Endothelial cell of umbilical vein (primary cell): ENCODE measurements around the gene GPD1. TPM values are rescaled to one million over a fixed set of nuclear protein-coding genes. Genes with fewer than 3 reads are reported as not detected.

Source experiments
- BruUV-seq: library from RNA; stranded (reverse); fragments of 400-500 nt; replicated peaks from 2 replicates; lab custom pipeline; 2021; lab: Mats Ljungman, UMichigan
- CTCF ChIA-PET: fragments of 300-600, 350-600 bp; sonication (Branson Sonifier 250); formaldehyde crosslinking; loops from one replicate; lab custom pipeline; 2021; ENCODE audit warnings: antibody characterized with exemption, inconsistent platforms; lab: Charles Lee
- POLR2A ChIA-PET: fragments of 300-600, 350-600 bp; sonication (Branson Sonifier 250); formaldehyde crosslinking; loops from one replicate; lab custom pipeline; 2021; ENCODE audit warnings: antibody characterized with exemption, inconsistent platforms; lab: Charles Lee
- DNase-seq: peaks from one replicate; pipeline ENCODE4 v3.0.0-alpha.2; 2011; ENCODE audit warnings: low read depth, low spot score
- FAIRE-seq: peaks from 2 replicates; lab custom pipeline; 2011; peaks lifted over from hg19 to GRCh38; lab: Jason Lieb, UNC
- H2AFZ ChIP-seq: 2 replicates; pipeline ENCODE4 v1.6.0; 2012; ENCODE audit warnings: low read depth, low read length, control low read depth, inconsistent platforms
- H3K27ac ChIP-seq: 2 replicates; pipeline ENCODE4 v1.5.1; 2011; ENCODE audit warnings: low read depth, mild to moderate bottlenecking, control low read depth, low read length, moderate library complexity; ENCODE audit not compliant: insufficient read depth
- H3K27me3 ChIP-seq, 2 experiments: 2 replicates each; pipeline versions ENCODE4 v1.6.0 to v1.6.1; 2011; ENCODE audit warnings: low read length in 2 of 2, mixed read lengths in 1 of 2; ENCODE audit not compliant: control insufficient read depth in 2 of 2, insufficient read depth in 2 of 2
- H3K36me3 ChIP-seq, 2 experiments: 2 replicates in 1 of 2; 3 replicates in 1 of 2; pipeline ENCODE4 v1.5.1; 2011; ENCODE audit warnings: low read length in 2 of 2, mild to moderate bottlenecking in 1 of 2, moderate library complexity in 1 of 2; ENCODE audit not compliant: control insufficient read depth in 2 of 2, insufficient read depth in 2 of 2; ENCODE audit errors: extremely low read depth in 1 of 2
- H3K4me1 ChIP-seq: 3 replicates; pipeline ENCODE4 v1.5.1; 2011; ENCODE audit warnings: mild to moderate bottlenecking, low read length; ENCODE audit not compliant: control insufficient read depth, insufficient read depth; ENCODE audit errors: extremely low read depth
- H3K4me2 ChIP-seq: 2 replicates; pipeline ENCODE4 v1.6.1; 2011; ENCODE audit warnings: low read length, control low read depth, mixed read lengths; ENCODE audit not compliant: insufficient read depth
- H3K4me3 ChIP-seq, 3 experiments: fragments of 200-600 bp in 1 of 3; sonication (generic), shearing (Covaris generic) in 1 of 3; replicated peaks in 1 of 3; 2 replicates each; pipeline ENCODE4 v1.5.1; 2011 to 2016; ENCODE audit warnings: control low read depth in 3 of 3, low read length in 3 of 3, mild to moderate bottlenecking in 2 of 3, inconsistent platforms in 1 of 3, low read depth in 1 of 3, moderate library complexity in 1 of 3; ENCODE audit not compliant: insufficient read depth in 1 of 3
- H3K79me2 ChIP-seq: 2 replicates; pipeline ENCODE4 v1.6.0; 2012; ENCODE audit warnings: low read length, inconsistent platforms; ENCODE audit not compliant: control insufficient read depth, insufficient read depth
- H3K9ac ChIP-seq: replicated peaks from 2 replicates; pipeline ENCODE3; 2011; ENCODE audit warnings: low read length, control low read depth; ENCODE audit not compliant: insufficient read depth; ENCODE audit errors: extremely low read depth
- H3K9me1 ChIP-seq: replicated peaks from 3 replicates; pipeline ENCODE4 v1.6.0; 2011; ENCODE audit warnings: mild to moderate bottlenecking, low read length; ENCODE audit not compliant: control insufficient read depth, insufficient read depth; ENCODE audit errors: extremely low read depth
- H3K9me3 ChIP-seq: replicated peaks from 2 replicates; pipeline ENCODE4 v1.5.1; 2012; ENCODE audit warnings: low read length, inconsistent platforms; ENCODE audit not compliant: control insufficient read depth, insufficient read depth
- H4K20me1 ChIP-seq: replicated peaks from 2 replicates; pipeline ENCODE3; 2011; ENCODE audit warnings: mild to moderate bottlenecking, low read length; ENCODE audit not compliant: control insufficient read depth, insufficient read depth; ENCODE audit errors: extremely low read depth
- EZH2 ChIP-seq: IDR thresholded peaks from 2 replicates; pipeline ENCODE4 v1.6.1; 2012; ENCODE audit warnings: borderline replicate concordance, low read depth, mild to moderate bottlenecking, moderate library complexity, low read length, inconsistent platforms; ENCODE audit not compliant: severe bottlenecking
- FOS ChIP-seq: IDR thresholded peaks from 2 replicates; pipeline ENCODE4 v1.6.1; 2011; ENCODE audit warnings: mild to moderate bottlenecking, low read length, moderate library complexity, borderline replicate concordance; ENCODE audit not compliant: insufficient read depth
- GATA2 ChIP-seq: IDR thresholded peaks from 2 replicates; pipeline ENCODE4 v1.7.0; 2011; ENCODE audit warnings: low read depth, mild to moderate bottlenecking, moderate library complexity, mixed read lengths, low read length; ENCODE audit not compliant: insufficient read length, insufficient read depth
- JUN ChIP-seq: IDR thresholded peaks from 2 replicates; pipeline ENCODE4 v1.6.1; 2011; ENCODE audit warnings: borderline replicate concordance, low read depth; ENCODE audit not compliant: insufficient read length, insufficient read depth
- MYC ChIP-seq: IDR thresholded peaks from one replicate; pipeline ENCODE4 v1.6.1; 2011; ENCODE audit warnings: mild to moderate bottlenecking, low read depth, low read length
- POLR2A ChIP-seq: IDR thresholded peaks from 2 replicates; pipeline ENCODE4 v1.6.1; 2012; ENCODE audit warnings: low read depth, mild to moderate bottlenecking, control low read depth, low read length
- POLR2AphosphoS5 ChIP-seq: IDR thresholded peaks from 2 replicates; pipeline ENCODE4 v1.6.1; 2012; ENCODE audit warnings: low read depth, mild to moderate bottlenecking, control low read depth, low read length, moderate library complexity; ENCODE audit not compliant: insufficient read depth
- dilution Hi-C: fragments of 300-500 bp; cut with MboI; formaldehyde crosslinking; loops from one replicate; pipeline ENCODE4 v1.15.0; 2019; ENCODE audit warnings: low sequenced_read_pairs; ENCODE audit not compliant: extremely low pct_ligation_motif_present
- intact Hi-C: fragments of 100-400 bp; cut with micrococcal nuclease; formaldehyde crosslinking; loops from one replicate; pipeline ENCODE4 v1.10.0; 2022
- polyA plus RNA-seq, 4 experiments: library from polyadenylated mRNA; depleted of rRNA in 3 of 4; stranded (reverse) in 3 of 4; unstranded in 1 of 4; fragments of >200 nt; gene quantifications; 2 replicates each; pipeline versions ENCODE4 v1.2.1 to v1.2.3, GENCODE V29; 2011 to 2012; ENCODE audit warnings: missing spikeins in 1 of 4
- total RNA-seq: library from RNA; stranded (reverse); gene quantifications from 2 replicates; pipeline ENCODE4 v1.2.3, GENCODE V29; 2021
- TF ChIP-seq, protein P1 (sequence below): IDR thresholded peaks from 2 replicates; pipeline ENCODE4 v1.6.1; 2011; ENCODE audit not compliant: insufficient read depth, insufficient read length
- TF ChIP-seq, protein P2 (sequence below), 2 donors: IDR thresholded peaks; 1 replicate in 1 of 2; 2 replicates in 1 of 2; pipeline ENCODE4 v1.5.1; 2011; ENCODE audit warnings: low read length in 2 of 2, mild to moderate bottlenecking in 2 of 2, moderate library complexity in 2 of 2, control low read depth in 1 of 2, inconsistent platforms in 1 of 2, low read depth in 1 of 2; ENCODE audit not compliant: insufficient read depth in 1 of 2; ENCODE audit errors: extremely low read depth in 1 of 2

The GPD1 gene
- total and polyA plus RNA-seq, 2 donors (not counting 3 experiments of a cell fraction or from before 2014, with no cell fraction given), result 0.07 TPM; not detected in 1

DNA sequence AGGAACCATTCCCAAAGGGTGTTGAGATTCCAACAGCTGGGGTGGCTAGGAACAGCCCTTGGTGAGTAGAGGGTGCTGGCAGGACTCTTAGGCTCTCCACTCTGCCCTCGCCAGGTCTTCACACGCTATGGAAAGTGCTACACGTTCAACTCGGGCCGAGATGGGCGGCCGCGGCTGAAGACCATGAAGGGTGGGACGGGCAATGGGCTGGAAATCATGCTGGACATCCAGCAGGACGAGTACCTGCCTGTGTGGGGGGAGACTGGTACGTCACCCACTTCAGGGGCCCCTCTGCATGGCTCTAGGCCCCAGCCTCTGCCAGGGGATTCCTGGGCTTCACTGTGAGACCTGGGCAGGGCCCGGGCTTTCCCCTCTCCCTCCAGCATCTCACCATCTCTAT, 26.7 kb upstream of the GPD1 start:
- TF ChIP-seq, protein P1, sequence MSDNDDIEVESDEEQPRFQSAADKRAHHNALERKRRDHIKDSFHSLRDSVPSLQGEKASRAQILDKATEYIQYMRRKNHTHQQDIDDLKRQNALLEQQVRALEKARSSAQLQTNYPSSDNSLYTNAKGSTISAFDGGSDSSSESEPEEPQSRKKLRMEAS, result no peak
- TF ChIP-seq JUN (no peak), GATA2 (no peak), EZH2 (no peak), FOS (no peak), POLR2AphosphoS5 (no peak), POLR2A (no peak), MYC (no peak)
- TF ChIP-seq, protein P2, sequence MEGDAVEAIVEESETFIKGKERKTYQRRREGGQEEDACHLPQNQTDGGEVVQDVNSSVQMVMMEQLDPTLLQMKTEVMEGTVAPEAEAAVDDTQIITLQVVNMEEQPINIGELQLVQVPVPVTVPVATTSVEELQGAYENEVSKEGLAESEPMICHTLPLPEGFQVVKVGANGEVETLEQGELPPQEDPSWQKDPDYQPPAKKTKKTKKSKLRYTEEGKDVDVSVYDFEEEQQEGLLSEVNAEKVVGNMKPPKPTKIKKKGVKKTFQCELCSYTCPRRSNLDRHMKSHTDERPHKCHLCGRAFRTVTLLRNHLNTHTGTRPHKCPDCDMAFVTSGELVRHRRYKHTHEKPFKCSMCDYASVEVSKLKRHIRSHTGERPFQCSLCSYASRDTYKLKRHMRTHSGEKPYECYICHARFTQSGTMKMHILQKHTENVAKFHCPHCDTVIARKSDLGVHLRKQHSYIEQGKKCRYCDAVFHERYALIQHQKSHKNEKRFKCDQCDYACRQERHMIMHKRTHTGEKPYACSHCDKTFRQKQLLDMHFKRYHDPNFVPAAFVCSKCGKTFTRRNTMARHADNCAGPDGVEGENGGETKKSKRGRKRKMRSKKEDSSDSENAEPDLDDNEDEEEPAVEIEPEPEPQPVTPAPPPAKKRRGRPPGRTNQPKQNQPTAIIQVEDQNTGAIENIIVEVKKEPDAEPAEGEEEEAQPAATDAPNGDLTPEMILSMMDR (IDR thresholded peaks at IDR 0.05; ENCODE audit: extremely low read depth in 1 of 2, insufficient read depth in 1 of 2, low read depth in 1 of 2, low read length in 2 of 2), result no peak
- Histone ChIP-seq H3K4me3 (no peak overlapping the region), H3K9me3 (no peaks in the 10 kb centered on the region), H3K9ac (no peak overlapping the region), H2AFZ (no peak overlapping the region), H3K9me1 (no peaks in the 10 kb centered on the region), H4K20me1 (no peaks in the 10 kb centered on the region), H3K4me1 (no peaks in the 10 kb centered on the region), H3K27ac (no peak overlapping the region), H3K4me2 (no peak overlapping the region), H3K79me2 (no peaks in the 10 kb centered on the region), H3K27me3 (no peaks in the 10 kb centered on the region), H3K36me3 (no peaks in the 10 kb centered on the region)
- POLR2A ChIA-PET, result no interaction called here
- no peak for DNase-seq
- CTCF ChIA-PET, result interaction anchor here (0.7 to 4.3 kb wide), 6 partner anchors 8 to 238 kb away, joined by 3 to 87 read pairs (median 7); partner anchors contain the start of genes COX14 and SMARCD1
- intact Hi-C loops, result loop anchor here (5.0 kb wide), 1 partner anchor 560 kb away; no protein-coding TSS in a partner anchor
- BruUV-seq, result no TSS peak
- dilution Hi-C loops, result no loop called here
- FAIRE-seq, result no peak
